Fibroblast of lung (primary cell): ENCODE data around the gene FARP1.

Experiments
- CTCF ChIP-seq, 2 donors: IDR thresholded peaks in 1 of 2; conservative IDR thresholded peaks in 1 of 2; 1 replicate in 1 of 2; 2 replicates in 1 of 2; pipeline ENCODE4 v1.5.1; 2011 to 2012; ENCODE audit warnings: low read length in 2 of 2, control low read depth in 1 of 2, inconsistent platforms in 1 of 2, low read depth in 1 of 2, mild to moderate bottlenecking in 1 of 2
- EZH2 ChIP-seq: IDR thresholded peaks from 2 replicates; pipeline ENCODE4 v1.5.1; 2012; ENCODE audit warnings: low read length, control low read depth, mild to moderate bottlenecking; ENCODE audit errors: missing control alignments

- TF ChIP-seq CTCF (conservative IDR thresholded peaks at IDR 0.05 in 1 of 2, IDR thresholded peaks at IDR 0.05 in 1 of 2; ENCODE audit: low read depth in 1 of 2, low read length in 2 of 2), result no peak
- TF ChIP-seq EZH2, result no peak
These were observed 182.8 kb downstream of the FARP1 start for GRCh38 chr13:98325724-98326123.
